DMS114 treated with DMSO at 0.1 percent for 48 hours (cell line): ENCODE data around the gene TSPOAP1.
A peak's percentile ranks its signal among the peaks of the same experiment; 100 is the strongest.

Experiments
- DNase-seq: peaks from one replicate; lab custom pipeline; 2025; ENCODE audit not compliant: unreplicated experiment; lab: John Stamatoyannopoulos, UW

TSPOAP1 gene

DNA sequence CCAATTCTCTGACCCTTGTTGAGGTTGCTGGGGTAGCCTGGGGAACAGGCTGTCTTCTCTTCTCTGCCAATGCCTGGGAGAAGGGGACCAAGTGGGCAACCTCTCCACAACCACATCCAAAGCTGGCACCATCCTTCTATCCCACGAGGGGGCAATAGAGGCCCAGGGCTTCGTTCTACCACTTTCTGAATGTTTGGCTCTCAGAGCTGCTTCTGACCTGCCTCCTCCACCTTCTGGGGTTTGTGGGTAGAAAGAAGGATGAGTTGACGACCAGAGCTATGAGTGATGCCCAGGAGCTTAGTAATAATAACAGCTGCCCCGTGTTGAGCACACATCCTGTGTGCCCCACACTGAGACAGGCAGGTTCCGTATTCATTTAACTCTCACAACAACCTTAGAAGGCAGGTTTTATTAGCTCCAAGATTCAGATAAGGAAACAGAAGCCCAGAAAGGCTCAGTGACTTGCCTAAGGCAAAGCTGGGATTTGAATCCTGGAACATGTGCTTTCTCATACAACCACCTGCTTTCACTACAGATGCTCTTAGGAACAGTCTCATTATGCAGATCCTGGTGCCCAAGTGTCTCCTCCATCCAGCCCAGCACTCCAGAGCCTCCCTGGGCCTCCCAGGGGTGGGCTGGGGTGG is 11.1 kb downstream of the TSPOAP1 start:
- peak; percentile 69 for DNase-seq

DNA sequence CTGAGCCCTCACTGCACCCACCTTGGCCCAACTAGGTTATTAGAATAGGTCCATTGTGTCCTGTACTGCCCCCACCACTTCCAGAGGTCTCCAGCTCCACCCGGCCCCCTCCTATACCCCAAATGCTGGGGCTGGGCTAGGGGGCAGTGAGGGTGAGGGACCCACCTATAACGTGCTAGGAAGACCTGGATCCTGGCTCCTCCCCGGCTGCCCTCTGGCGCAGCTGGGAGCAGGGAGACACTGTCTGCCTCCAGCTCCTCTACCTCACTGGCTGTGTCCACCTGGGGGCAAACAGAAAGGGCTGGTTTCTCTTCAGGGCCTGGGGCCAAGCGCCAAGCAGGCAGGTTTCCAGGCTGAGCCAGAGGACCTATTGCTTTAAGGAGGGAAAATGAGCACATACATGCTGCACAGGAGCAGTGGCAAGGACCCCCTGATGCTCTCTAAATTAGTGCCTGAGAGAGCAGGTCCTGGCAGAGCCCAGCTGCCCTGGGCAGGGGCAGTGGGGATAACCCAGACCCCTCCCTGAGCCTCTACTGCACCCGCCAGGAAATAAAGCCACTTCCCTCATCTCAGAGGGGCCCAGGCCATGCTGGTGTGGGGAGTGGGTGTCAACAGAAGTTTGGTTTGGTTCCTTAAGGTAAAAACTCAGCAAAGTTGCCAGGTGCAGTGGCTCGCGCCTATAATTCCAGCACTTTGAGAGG is 12.2 kb downstream of the TSPOAP1 start:
- no peak for DNase-seq

DNA sequence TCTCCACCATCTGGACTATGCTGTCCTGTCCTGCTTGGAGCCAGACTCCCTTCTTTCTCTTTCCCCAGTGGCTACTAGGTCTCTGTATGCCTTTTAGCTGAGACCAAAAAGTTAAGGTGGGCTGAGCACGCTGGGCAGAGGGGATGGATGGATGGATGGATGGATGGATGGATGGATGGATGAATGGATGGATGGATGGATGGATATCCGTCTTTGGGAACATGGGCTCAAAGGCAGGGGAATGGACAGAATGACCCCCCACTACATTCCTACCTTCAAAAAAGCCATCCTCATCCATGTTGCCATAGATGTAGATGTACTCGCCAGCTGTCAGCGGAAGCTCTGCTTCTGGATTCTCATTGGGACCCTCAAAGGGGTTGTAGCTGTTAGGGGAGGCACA is 12.8 kb downstream of the TSPOAP1 start:
- no peak for DNase-seq

DNA sequence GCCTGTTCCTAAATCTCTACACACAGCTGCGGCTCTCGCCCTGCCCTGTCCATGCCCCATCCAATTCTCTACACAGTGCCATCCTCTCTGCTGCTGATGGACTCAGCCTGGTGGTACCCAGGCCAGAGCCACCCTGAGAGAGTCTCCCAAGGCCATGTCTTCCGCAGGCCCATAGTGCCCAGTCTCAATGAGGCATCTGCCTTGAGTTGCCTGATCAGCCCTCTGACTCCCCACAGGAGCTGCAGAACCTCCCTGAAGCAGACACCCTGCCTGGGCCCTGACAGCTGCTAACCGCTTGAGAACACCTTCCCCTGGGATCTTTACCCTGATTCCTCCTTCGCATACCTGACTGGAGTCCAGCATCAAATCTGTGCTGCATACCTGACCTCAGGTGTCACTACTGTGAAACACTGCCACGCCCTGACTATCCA is 13.3 kb downstream of the TSPOAP1 start:
- no peak for DNase-seq

DNA sequence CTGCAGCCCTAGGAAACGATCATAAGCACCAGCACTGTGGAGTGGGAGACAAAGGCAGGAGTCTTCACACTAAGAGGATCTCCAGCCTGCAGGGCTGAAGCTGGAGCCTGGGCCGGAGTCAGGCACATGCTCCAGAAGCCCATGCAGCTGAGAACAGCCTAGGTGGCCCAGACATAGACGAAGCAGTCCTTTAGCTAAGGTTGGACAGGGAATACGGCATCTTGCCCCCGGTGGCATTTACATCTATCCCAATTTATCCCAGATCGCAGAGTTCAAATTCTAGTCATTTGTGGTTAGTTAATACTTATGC is 13.9 kb downstream of the TSPOAP1 start:
- DNase-seq: no peak

DNA sequence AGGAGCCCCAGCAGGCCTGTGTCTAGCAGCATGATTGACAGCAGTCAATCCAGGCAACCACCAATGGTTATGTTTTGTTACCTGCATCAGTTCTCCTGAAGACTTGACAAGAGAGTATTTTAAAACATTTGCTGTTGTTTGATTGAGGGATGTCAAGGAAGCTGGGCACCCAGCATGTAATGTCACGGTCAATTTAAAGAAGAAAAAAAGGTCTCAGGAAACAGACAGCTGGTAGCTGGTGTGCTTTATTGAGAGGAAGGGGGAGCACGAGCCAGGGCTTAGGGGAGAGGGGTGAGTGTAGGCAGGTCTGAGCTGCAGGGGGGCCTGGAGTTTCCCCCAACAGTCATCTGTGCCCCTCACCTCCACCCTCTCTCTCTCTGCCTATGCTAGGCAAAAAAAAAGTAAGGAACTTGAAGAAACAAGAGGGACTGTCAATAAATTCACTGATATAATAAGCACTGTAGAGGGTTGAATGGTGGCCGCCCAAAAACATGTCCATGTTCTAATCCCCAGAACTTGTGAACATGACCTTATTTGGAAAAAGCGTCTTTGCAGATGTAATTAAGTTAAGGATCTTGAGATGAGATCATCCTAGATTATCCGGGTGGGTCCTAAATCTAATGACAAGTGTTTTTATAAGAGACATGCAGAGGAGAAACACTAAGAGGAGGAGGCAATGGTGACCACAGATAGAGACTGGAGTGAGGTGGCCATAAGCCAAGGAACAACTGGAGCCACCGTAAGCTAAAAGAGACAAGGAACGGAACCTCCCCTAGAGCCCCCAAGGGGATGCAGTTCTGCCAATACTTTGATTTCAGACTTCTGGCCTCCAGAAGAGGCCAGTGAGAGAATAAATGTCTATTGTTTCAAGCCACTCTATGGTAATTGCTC is 14.5 kb downstream of the TSPOAP1 start:
- no peak for DNase-seq

DNA sequence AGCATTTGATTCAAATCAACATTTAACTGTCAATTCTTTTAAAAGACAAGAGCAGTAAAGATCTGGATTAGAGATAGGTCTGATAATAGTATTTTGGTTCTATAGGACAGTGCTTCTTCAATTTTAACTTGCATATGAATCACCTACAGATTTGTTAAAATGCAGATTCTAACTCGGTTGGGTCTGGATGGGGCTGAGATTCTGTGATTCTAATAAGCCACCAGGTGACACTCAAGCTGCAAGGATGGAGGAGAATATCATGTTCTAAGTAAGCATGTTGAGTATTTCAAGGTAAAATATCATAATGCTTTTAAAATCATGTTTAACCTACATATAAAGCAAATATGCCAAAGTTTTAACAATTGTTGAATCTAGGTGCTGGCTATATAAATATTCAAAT is 15.8 kb downstream of the TSPOAP1 start:
- DNase-seq: no peak

DNA sequence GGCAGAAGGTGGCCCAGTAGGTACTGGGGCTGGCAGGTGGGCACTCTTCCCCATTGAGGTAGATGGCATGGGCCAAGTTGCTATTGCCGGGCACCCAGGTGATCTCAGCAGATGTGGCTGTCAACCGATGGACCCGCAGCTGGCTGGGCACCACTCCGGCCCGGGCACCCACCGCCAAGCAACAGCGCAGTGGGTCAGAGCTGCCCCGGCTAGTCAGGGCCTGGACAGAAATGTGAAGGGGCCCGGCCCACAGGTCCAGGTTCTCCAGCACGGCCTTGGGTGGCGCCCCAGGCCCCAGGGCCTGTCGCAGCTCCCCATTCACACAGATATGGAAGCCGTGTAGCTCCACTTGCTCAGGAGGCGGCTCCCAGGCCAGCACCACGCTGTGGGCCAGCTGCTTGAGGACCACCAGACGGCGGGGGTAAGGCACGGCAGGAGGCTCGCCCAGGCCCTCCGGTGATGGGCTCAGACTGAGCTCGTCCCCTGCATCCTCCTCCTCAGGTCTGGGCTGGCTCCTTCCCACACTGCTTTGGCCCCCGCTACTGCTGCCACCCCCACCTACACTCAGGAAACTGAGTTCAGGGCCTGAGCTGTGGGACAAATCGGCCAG is 16.5 kb downstream of the TSPOAP1 start:
- DNase-seq: no peak

DNA sequence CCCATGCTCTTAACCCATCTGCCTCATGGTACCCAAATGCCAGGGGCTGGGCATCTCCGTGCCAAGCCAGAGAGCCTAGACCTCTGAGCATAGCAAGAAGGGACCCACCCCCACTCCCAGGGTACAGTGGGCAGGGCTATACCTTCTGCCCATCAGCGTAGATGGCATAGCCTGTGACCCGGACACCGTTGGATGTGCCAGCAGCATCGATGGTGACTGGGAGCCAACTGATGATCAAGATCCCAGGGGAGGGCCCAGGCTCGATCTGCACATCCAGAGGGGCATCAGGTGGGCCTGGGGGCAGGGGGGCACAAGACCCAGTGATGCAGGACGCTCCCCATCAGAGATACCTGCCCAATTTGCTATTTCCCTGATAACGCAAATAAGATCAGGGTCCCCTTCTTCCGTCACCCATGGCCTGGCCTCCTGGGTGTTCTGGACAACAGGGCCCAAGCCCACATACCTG is 17.1 kb downstream of the TSPOAP1 start:
- DNase-seq: no peak

DNA sequence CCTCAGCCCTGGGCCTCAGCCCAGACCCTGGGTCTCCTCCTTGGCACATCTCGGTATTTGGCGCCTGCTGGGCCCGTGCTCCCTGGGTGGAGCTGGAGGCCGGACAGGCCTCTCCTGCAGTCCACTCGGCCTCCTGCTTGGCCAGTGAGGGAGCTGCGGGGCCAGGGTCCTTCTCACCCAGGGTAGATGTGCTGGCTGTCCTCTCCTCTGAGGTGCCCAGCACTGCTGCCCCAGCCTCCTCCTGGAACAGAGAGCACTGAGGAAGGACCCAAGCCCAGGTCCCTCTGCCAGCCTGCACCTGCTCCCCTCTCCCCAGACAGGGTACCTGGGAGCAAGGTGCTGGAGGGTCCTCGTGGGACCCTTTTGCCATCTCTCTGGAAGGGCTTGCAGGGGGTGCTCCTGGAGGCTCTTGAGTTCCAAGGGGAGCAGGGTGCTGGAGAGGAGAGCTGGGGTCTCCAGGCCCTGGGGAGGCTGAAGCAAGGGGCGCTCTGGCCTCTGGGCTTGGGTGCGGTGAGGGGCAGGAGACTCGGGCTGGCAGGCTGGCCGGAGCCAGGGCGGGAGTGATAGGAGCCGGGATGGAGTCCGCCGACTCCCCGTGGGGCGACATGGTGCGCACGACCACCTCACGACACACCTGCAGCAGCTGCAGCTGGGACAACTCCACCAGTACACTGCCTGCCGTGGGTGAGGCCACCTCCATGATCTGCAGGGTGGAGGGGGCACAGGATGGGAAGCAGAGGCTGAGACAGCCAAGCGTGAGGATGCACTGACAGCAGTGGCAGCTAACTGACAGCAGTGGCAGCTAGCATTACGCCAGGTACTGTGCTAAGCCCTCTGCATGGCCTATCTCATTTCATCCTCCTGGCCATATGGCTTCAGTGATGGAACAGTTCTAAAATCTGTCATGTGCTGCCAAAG is 17.8 kb downstream of the TSPOAP1 start:
- DNase-seq: no peak

DNA sequence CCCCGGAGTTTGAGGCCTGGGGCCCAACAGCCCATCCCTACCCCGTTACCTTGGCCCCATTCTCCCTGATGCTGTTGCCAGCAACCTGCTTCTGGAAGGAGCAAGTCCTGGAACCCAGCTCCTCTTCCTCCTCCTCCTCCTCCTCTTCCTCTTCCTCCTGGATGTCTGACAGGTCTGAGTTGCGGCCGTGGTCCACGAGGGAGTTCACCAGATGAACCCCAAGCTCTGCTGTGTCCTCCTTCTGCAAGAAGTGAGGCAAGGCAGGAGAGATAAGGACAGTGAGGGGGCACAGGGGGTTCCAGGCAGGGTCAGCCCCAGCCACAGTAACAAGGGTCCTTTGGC is 18.7 kb downstream of the TSPOAP1 start:
- DNase-seq: no peak

DNA sequence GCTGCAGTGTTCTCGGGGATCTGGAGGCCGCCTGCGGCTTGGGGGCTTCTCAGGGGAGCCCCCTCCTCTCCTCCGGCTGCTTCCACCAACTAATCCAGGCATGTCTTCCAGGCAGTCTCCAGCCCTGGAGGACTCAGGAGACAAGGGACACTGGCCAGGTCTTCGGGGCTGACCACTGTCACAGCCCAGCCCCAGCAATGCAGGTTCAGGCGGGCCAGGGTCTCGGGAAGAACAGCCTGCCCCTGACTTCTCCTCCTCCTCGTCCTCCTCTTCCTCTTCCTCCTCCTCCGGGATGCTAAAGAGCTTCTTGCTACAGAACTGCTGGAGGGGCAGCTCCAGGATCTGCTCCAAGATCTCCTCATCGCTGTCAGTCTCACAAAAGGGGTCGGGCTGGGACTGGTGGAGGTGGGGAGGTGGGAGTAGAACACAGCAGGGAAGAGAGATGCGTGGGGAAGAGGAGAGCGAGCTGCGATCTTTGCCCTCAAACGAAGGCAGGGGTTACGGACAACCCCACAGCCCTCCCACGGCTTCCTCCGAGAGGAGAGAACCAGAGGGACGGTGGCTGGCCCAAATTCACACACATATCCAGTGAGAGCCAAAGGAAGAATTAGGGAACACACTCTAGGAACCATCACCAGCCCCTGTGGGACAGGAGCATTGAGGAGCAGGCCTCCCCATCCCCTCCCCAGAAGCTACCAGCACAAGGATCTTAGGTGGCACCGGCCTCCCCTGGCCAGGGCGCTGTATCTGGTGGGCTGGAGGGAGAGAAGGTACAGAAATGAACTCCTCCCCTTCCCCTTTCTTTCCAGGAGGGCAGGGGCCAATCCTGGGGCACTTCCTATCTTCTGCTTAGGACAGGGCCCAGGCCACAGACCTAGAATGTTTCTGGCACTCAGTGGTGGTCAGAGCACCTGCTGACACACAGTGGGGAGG is 19.3 kb downstream of the TSPOAP1 start:
- no peak for DNase-seq

DNA sequence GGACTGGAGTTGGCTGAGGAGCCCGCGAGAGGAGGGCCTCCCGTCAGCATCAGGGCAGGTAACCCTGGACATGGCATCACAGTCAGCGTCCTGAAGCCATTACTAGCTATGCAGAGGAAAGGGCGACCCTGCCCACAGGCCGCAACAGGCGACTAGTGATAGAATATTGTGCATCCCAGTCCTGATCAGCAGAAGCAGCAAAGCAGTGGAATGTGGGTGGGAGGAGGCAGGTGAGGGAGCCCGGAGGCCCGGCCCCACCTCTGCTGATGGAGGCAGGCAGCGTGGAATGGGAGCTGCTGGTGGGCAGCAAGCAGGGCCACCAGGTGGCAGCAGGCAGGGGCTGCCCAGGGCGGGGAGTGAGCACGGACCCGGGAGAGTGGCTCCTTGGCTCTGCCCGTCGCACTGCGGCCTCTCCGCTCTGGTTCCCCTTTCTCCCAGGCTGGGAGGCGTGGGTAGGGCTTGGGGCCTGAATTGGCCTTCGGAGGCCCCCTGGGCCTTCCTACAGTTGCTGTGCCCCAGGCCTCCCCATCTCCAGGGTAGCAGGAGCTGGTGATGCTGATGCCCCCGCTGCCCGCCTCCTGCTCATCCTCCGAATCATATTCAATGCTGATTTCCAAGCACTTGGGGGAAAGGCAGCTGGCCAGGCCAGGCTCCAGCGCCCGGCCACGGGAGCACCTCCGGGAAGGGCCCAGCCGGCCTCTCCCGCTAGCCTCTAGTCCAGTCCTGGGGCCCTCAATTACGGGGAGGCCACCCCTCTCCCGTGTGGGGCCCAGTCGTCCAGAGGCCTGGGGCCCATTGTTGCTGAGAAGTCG is 20.2 kb downstream of the TSPOAP1 start:
- no peak for DNase-seq

DNA sequence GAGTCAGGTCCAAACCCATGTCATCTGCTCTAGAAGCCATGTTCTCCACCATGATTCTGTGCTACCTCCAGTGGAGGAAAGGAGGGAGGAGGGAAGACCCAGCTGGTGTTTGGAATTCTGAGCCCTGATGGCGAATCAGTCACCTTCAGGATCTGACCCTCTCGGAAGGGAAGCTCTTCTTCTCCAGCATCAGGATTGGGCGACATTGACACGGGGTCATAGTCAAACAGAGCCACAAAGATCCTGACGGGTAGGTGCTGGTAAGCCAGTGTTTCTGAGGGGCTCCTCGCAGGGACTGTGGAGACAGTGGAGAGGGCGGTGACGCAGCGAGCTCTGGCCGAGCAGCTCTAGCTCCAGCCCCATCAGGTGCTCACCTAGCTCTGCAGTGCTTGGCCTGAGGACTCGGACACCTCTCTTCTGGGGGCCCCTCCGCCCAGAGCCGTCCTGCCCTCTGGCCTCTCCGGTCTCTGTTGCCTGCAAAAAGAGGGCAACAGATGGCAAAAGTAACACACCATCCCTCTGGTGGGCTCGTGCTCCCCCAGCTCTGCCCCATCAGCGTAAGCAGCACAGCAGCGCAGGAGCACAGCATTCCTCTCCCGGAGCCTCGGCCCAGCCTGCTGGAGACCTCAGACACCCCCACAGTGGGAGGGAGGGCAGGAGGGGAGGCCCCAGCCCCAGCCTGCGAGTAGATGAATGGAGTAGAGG is 21.0 kb downstream of the TSPOAP1 start:
- DNase-seq: no peak

DNA sequence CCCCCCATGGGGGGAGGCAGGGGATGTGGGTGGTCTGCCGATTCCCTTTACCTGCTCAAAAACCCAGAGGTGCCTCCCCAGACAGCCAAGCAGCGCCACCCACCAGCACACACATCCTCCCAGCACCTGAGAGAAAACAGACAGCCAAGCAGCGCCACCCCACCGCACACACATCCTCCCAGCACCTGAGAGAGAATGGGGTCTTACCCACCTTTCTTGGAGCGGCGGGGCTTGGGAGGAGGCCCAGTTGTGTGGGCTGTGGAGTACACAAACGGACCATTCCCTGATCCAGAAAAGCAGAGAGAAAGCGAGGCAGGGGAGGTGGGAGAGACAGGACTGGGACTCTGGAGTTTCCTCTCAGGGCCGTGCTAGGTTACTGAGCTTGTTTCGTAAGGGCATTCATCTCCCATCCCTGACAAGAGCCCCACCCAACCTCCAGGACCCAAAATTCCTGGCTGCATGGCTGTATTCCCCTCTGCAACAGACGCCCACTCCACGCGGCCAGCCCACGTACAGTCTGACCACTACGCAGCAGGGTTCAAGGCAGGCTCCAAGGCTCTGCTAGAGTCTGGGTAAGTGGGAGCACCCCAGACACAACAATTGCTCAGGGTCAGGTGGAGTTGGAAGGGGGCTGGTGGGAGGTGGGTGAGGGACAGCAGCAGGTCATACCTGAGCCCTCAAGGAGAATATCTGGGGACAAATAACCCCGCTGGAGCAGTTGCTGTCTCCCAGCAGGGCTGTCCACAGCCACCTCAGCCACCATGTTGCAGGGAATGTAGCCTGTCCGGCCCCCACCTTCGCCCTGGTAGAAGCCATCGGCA is 22.3 kb downstream of the TSPOAP1 start:
- DNase-seq: no peak

DNA sequence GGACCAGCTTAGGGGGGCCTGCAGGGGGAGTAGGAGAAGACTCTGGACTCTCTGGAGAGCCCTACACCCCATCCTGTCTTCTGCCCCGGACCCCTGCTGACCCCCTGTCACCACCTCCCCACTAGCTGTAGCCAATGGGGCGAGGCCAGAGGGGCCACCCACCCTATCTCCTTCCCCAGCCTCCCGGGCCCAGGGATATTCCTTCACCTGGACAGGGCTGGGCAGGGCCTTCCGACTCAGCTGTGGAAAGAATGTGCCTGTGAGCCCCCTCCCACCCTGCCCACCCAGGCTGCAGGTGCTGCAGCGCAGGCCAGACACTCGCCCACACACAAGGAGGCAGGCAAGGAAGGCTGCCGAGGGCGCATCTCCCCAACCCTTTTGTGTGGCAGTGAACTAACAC is 23.0 kb downstream of the TSPOAP1 start:
- no peak for DNase-seq

DNA sequence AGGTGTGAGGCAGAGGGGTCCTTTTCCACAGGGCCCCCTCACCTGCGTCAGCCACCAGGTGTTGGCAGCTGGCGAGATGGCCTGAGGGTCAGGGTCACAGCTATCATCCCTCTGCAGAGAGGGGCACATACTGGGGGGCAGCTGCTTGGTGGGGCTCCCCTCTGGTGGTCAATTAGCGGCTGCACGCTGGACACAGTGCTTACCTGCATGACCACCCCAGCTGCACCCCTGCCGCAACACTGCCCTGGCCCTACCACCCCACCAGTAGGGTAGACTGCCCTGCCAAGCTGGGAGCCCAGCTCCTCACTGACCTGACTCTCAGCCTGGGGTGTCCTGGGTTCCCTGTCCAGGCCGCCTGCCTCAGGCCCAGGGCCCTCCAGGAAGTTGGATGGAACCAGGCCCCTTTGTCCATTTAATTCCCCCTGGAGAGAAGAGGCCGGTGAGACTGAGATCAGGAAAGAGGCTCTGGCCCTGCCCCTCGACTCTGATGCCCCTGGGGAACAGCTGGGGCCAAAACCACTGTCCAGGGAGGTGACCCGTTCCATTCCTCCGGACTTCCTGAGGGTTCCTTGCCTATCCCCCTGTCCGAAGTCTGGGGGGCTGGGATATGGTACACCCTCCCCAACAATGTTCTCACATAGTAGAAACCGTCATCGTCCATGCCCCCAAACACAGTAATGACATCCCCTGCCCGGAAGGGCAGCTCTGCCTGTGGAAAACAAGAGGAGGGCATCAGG is 23.7 kb downstream of the TSPOAP1 start:
- no peak for DNase-seq
